Measurements from ENCODE around the gene CYP8B1.

The CYP8B1 gene, protein sequence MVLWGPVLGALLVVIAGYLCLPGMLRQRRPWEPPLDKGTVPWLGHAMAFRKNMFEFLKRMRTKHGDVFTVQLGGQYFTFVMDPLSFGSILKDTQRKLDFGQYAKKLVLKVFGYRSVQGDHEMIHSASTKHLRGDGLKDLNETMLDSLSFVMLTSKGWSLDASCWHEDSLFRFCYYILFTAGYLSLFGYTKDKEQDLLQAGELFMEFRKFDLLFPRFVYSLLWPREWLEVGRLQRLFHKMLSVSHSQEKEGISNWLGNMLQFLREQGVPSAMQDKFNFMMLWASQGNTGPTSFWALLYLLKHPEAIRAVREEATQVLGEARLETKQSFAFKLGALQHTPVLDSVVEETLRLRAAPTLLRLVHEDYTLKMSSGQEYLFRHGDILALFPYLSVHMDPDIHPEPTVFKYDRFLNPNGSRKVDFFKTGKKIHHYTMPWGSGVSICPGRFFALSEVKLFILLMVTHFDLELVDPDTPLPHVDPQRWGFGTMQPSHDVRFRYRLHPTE

DNA sequence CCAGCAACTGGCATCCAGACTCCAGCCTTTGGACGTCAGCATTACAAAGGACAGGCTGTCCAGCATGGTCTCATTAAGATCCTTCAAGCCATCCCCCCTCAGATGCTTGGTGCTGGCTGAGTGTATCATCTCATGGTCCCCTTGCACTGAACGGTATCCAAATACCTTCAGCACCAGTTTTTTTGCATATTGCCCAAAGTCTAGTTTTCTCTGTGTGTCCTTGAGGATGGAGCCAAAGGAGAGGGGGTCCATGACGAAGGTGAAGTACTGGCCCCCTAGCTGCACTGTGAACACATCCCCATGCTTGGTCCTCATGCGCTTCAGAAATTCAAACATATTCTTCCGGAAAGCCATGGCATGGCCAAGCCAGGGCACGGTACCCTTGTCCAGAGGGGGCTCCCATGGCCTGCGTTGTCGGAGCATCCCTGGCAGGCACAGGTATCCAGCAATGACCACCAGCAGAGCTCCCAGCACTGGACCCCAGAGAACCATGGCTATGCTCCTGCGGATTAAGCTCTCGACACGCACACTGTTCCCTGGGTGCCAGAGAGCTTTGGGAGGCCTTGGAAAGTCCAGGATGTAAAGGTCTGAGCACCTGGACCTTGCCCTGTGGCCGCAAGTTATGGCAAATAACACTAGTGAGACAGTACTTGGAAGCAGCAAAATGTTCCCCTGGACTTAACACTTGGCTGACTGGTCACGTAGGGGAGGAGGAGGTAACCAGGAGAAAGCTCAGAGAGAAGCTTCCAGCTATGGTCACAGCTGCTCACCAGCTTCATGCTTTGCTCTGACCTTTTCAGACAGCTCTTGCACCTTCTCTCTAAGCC lies at the start of gene CYP8B1:
Gene CYP8B1 (minus strand): TSS at position 555 of the 827 bp plus-strand sequence. CDS start 63 bp downstream, at position 492.
- DNase-seq = no peak

DNA sequence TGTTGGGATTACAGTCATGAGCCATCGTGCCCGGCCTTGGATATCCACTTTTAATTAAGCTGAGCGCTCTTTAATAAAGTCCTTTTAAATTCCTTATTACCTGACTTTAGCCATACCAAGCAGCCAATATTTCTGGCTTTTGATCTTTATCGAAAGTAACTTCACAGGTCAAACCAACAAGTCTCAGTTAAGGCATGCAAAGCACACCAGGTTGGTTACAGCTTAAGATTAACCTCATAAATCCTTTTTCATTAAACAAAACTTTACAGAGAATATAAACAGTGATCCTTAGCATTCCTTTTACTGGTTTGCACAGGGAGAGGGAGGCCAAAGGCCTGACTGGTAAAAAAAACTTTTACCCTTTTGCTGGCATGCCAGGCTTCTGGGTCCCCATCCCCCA lies 47.9 kb upstream of the CYP8B1 start:
- no peak for DNase-seq

DNA sequence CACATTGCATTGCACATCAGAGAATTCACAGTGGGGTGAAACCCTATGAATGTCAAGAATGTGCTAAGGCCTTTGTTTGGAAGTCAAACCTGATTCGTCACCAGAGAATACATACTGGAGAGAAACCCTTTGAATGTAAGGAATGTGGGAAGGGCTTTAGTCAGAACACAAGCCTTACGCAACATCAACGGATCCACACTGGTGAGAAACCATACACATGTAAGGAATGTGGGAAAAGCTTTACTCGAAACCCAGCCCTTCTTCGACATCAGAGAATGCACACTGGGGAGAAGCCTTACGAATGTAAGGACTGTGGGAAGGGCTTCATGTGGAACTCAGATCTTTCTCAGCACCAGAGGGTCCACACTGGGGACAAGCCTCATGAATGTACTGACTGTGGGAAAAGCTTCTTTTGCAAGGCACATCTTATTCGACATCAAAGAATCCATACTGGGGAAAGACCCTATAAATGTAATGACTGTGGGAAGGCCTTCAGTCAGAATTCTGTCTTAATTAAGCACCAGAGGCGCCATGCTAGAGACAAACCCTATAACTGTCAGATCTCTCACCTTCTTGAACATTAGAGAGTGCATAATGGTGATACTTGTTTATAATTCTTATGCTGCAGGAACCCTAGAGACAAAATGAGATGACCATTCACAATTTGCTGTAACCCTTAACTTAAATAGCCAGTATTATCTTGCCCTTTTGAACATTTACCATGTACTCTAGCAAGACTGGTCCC lies 39.3 kb upstream of the CYP8B1 start:
- no peak for DNase-seq

- DNase-seq = no peak
These were observed 35.9 kb upstream of the CYP8B1 start for GRCh38 chr3:42911551-42911950.

GRCh38 chr3:42908675-42909074 lies 33.0 kb upstream of the CYP8B1 start:
- no peak for DNase-seq

- no peak for DNase-seq
These were observed 31.1 kb upstream of the CYP8B1 start for GRCh38 chr3:42906848-42907183.

GRCh38 chr3:42906070-42906847 lies 30.6 kb upstream of the CYP8B1 start, which contains the start of gene ZNF662:
Gene ZNF662, plus strand, starts transcription at chr3:42906142. Its CDS starts 1,973 bp downstream, at chr3:42908115.
- DNase-seq = no peak

DNA sequence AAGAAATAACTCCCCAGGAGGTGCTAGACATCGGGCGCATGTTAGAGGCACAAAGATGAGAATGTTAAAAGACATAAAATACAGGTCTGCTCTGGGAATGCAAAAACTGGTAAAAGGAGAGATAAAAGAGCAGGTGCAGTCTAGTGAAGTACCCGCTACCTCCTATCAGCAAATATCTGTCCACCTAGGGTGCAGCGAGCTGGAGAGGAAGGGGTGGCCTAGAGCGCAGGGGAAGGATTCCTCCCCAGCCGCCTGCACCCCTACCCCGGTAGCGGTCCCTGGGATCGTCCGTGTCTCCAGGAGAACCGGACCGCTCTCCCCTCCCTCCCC lies 30.0 kb upstream of the CYP8B1 start:
- peak; percentile 10 for DNase-seq

GRCh38 chr3:42904076-42904475 lies 28.4 kb upstream of the CYP8B1 start:
- no peak for DNase-seq

- no peak for DNase-seq
These were observed 26.6 kb upstream of the CYP8B1 start for GRCh38 chr3:42902257-42902656.

- no peak for DNase-seq
These were observed 25.4 kb upstream of the CYP8B1 start for GRCh38 chr3:42901073-42901415.

- peak; percentile 21 for DNase-seq
These were observed 24.8 kb upstream of the CYP8B1 start for GRCh38 chr3:42900226-42901072.

GRCh38 chr3:42898896-42899675 lies 23.4 kb upstream of the CYP8B1 start:
- DNase-seq = no peak

DNA sequence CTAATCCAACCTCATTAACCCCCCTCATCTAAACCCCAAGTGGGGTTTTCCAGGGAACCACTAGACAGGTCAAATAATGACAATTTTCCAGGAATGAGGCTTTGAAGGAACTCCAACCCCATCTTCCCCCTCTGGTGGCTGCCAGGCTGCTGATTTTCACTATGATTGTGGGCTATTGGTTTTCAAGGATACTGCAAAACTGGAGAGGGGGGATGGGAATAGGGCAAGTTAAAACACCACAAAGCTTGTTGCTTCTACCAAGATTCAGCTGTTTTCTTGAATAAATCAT lies 19.8 kb upstream of the CYP8B1 start:
- no peak for DNase-seq

GRCh38 chr3:42894698-42895579 lies 19.3 kb upstream of the CYP8B1 start:
- no peak for DNase-seq

DNA sequence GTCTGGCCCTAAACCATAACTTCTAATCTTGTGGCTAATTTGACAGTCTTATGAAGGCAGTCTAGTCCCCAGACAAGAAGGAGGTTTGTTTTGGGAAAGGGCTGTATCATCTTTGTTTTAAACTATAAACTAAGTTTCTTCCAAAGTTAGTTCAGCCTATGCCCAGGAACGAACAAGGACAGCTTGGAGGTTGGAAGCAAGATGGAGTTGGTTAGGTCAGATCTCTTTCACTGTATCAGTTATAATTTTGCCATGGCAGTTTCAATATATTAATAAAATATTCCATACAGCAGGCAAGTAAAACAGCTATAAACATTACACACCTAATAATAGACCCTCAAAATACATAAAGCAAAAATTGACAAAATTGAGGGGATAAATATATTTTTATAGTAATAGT lies 17.1 kb upstream of the CYP8B1 start:
- DNase-seq = no peak

DNA sequence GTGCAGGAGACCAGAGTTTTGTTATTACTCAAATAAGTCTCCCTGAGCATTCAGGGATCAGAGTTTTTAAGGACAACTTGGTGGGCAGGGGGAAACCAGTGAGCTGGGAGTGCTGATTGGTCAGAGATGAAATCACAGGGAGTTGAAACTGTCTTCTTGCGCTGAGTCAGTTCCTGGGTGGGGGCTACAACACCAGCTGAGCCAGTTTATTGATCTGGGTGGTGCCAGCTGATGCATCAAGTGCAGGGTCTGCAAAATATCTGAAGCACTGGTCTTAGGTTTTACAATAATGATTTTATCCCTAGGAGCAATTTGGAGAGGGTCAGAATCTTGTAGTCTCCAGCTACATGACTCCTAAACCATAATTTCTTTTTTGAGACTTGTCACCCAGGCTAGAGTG lies 16.5 kb upstream of the CYP8B1 start:
- no peak for DNase-seq

DNA sequence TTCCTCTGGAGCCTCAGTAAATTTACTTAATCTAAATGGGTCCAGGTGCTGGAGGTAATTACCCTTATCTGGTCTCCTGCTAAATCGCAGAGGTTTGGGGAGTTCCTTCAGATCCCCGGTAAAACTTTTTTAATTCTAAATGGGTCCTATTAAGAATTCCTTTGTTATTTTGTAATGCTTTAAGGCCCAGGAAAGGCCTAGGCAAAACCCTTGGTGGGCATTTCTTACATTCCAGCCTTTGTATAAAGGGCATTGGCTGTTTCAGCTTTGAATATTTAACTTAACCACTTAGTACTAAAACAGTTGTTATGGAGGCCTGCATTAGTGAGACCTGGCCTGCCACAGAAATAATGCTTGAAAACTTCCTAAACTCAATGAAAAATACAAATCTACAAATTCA lies 15.4 kb upstream of the CYP8B1 start:
- DNase-seq = no peak

DNA sequence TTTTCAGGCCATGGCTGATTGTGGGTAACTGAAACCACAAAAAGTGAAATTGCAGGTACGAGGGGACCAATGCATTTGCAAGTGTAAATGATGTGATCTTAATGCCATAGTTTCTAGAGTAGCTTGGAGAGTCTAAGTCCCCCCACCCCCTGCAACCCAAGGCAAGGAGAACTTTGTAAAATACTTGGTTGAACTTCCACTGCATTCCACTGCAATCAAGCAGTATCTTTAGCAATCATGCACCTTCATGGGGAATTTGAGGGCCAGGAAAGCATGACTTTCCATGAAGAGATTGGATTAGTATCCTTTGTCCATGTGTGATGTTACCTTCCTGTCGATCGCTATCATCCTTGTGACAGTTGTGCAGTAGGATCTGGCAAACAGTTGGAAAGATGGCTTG lies 11.4 kb upstream of the CYP8B1 start:
- DNase-seq = no peak

DNA sequence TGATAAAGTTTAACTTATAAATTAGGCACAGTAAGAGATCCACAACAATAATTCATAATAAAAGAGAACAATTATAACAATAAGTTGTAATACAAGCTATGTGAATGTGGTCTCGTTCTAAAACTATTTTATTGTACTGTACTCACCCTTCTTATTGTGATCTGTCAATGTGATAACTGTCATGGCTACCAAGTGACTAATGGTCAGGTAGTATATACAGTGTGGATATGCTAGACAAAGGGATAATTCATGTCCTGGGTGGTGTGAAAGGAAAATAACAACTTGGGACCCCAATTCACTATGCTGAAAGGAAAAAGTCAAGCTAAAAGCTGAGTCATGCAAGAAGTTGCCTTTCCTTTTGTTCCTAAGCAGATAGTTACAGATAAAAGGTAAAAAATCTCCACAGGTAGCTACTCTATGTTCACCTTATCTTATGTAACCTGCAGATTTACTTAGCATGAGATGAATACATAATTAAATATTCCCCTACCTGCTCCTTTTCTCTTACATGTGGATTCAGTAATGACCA lies 10.7 kb upstream of the CYP8B1 start:
- DNase-seq = no peak

All from COR-L47 (cell line).